Calu3 (cell line): ENCODE results near the gene RSPH3. TPM values are rescaled to one million over a fixed set of nuclear protein-coding genes. Genes with fewer than 3 reads are reported as not detected.

ENCODE experiments used
- BruUV-seq: library from RNA; stranded (reverse); fragments of 400-500 nt; replicated peaks from 2 replicates; lab custom pipeline; 2021; lab: Mats Ljungman, UMichigan
- CTCF ChIA-PET: fragments of 300-600 bp; sonication (Branson Sonifier 250); formaldehyde crosslinking; loops from one replicate; lab custom pipeline; 2022; ENCODE audit warnings: antibody characterized with exemption; lab: Charles Lee
- DNase-seq: peaks from one replicate; pipeline ENCODE4 v3.0.0; 2022
- H3K27ac Mint-ChIP-seq: one replicate; pipeline ENCODE4 v1.8.0; 2022; ENCODE audit warnings: mixed read lengths; ENCODE audit not compliant: unreplicated experiment
- H3K27me3 Mint-ChIP-seq: one replicate; pipeline ENCODE4 v1.8.0; 2022; ENCODE audit warnings: mixed read lengths; ENCODE audit not compliant: unreplicated experiment
- H3K36me3 Mint-ChIP-seq: one replicate; pipeline ENCODE4 v1.8.0; 2022; ENCODE audit warnings: mild to moderate bottlenecking, moderate library complexity, mixed read lengths; ENCODE audit not compliant: insufficient read depth, unreplicated experiment
- H3K4me1 Mint-ChIP-seq: one replicate; pipeline ENCODE4 v1.8.0; 2022; ENCODE audit warnings: mild to moderate bottlenecking, low read depth, mixed read lengths; ENCODE audit not compliant: unreplicated experiment
- H3K4me3 Mint-ChIP-seq: one replicate; pipeline ENCODE4 v1.8.0; 2022; ENCODE audit warnings: mild to moderate bottlenecking, low read depth, moderate library complexity, mixed read lengths; ENCODE audit not compliant: unreplicated experiment
- H3K9me3 Mint-ChIP-seq: one replicate; pipeline ENCODE4 v1.8.0; 2022; ENCODE audit warnings: low read depth, mixed read lengths; ENCODE audit not compliant: unreplicated experiment
- CTCF ChIP-seq: fragments of 200-600 bp; IDR thresholded peaks from one replicate; pipeline ENCODE4 v1.8.0; 2022; ENCODE audit warnings: antibody characterized with exemption; ENCODE audit not compliant: unreplicated experiment
- intact Hi-C: fragments of 100-400 bp; cut with micrococcal nuclease; formaldehyde crosslinking; loops from one replicate; pipeline ENCODE4 v1.10.0; 2022; ENCODE audit not compliant: unreplicated experiment
- total RNA-seq: library from RNA; stranded (reverse); gene quantifications from 2 replicates; pipeline ENCODE4 v1.2.3, GENCODE V29; 2022

The RSPH3 gene
- total RNA-seq, 1 experiment from 2014 or later: 12.5 TPM

GRCh38 chr6:159044899-159045727, 45.1 kb upstream of the RSPH3 start, which contains the start of gene TAGAP:
TAGAP (minus strand) TSS chr6:159044991; CDS start chr6:159044146, 845 bp downstream.
- Mint-ChIP-seq H3K27ac (no peak within 1 kb of the TSS), H3K4me3 (no peak within 1 kb of the TSS), H3K9me3 (no peaks in the 10 kb centered on the region), H3K36me3 (peaks cover 4% of the 10 kb centered on the region), H3K4me1 (peaks cover 23% of the 10 kb centered on the region), H3K27me3 (peaks cover 23% of the 10 kb centered on the region)
- no peak for TF ChIP-seq CTCF
- CTCF ChIA-PET: interaction anchor here (0.6 to 1.4 kb wide), 6 partner anchors 36 to 543 kb away, joined by 3 to 8 read pairs (median 4); no protein-coding TSS in a partner anchor
- intact Hi-C loops: no loop called here
- BruUV-seq: no TSS peak
- DNase-seq: peak; percentile 32

- Mint-ChIP-seq H3K27ac (no peak overlapping the region), H3K4me3 (no peak overlapping the region), H3K36me3 (peaks cover 4% of the 10 kb centered on the region), H3K27me3 (peaks cover 21% of the 10 kb centered on the region), H3K9me3 (no peaks in the 10 kb centered on the region), H3K4me1 (peaks cover 25% of the 10 kb centered on the region)
- BruUV-seq: no TSS peak
- CTCF ChIA-PET: interaction anchor here (0.8 to 1.4 kb wide), 3 partner anchors 60 to 91 kb away, joined by 5 to 8 read pairs (median 6); no protein-coding TSS in a partner anchor
- no peak for DNase-seq
- intact Hi-C loops: no loop called here
- TF ChIP-seq CTCF: no peak
These were observed 43.9 kb upstream of the RSPH3 start for GRCh38 chr6:159043947-159044346.

- H3K27me3 Mint-ChIP-seq: peaks cover 14% of the 10 kb centered on the region
- CTCF ChIA-PET: interaction anchor here (0.7 to 1.9 kb wide), 8 partner anchors 20 to 91 kb away, joined by 3 to 15 read pairs (median 4); partner anchors contain the start of gene RSPH3
- H3K27ac Mint-ChIP-seq: no peak overlapping the region
- H3K4me3 Mint-ChIP-seq: no peak overlapping the region
- DNase-seq: no peak
- BruUV-seq: no TSS peak
- no peak for TF ChIP-seq CTCF
- H3K36me3 Mint-ChIP-seq: peaks cover 4% of the 10 kb centered on the region
- intact Hi-C loops: no loop called here
- peaks cover 30% of the 10 kb centered on the region for H3K4me1 Mint-ChIP-seq
- H3K9me3 Mint-ChIP-seq: no peaks in the 10 kb centered on the region
These were observed 43.2 kb upstream of the RSPH3 start for GRCh38 chr6:159043251-159043650.

GRCh38 chr6:159042826-159043181, 42.8 kb upstream of the RSPH3 start:
- TF ChIP-seq CTCF: no peak
- DNase-seq: no peak
- no TSS peak for BruUV-seq
- Mint-ChIP-seq H3K27me3 (peaks cover 10% of the 10 kb centered on the region), H3K36me3 (peaks cover 4% of the 10 kb centered on the region), H3K4me1 (peaks cover 30% of the 10 kb centered on the region), H3K4me3 (no peak overlapping the region), H3K9me3 (no peaks in the 10 kb centered on the region), H3K27ac (no peak overlapping the region)
- intact Hi-C loops: loop anchor here (1.0 kb wide), 2 partner anchors 61 to 91 kb away; no protein-coding TSS in a partner anchor
- CTCF ChIA-PET: interaction anchor here (0.7 to 1.9 kb wide), 7 partner anchors 21 to 92 kb away, joined by 3 to 15 read pairs (median 4); partner anchors contain the start of gene RSPH3
